ENCODE results near the gene GLS.

DNA sequence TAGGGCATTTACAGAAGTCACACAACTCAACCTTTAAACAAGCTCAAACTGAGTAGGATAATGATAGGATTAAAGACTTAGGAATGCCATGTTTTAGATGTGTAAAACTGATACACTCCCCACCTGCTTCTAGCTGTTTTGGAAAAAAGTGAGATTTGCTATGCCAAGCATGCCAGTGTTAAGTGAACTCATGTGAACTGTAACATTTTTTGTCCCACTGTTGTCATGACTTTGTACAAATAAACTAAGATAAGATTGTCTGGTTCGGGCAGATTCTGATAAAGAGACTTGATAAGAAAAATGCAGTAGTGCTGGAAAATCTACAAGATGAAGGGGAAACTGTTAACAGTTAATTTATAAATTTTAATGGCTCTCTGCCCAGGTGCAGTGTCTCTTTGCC, 66.5 kb downstream of the GLS start:
- TF ChIP-seq EZH2phosphoT487 (IDR thresholded peaks at IDR 0.05; ENCODE audit: borderline replicate concordance), result no peak
- TF ChIP-seq, protein P1, sequence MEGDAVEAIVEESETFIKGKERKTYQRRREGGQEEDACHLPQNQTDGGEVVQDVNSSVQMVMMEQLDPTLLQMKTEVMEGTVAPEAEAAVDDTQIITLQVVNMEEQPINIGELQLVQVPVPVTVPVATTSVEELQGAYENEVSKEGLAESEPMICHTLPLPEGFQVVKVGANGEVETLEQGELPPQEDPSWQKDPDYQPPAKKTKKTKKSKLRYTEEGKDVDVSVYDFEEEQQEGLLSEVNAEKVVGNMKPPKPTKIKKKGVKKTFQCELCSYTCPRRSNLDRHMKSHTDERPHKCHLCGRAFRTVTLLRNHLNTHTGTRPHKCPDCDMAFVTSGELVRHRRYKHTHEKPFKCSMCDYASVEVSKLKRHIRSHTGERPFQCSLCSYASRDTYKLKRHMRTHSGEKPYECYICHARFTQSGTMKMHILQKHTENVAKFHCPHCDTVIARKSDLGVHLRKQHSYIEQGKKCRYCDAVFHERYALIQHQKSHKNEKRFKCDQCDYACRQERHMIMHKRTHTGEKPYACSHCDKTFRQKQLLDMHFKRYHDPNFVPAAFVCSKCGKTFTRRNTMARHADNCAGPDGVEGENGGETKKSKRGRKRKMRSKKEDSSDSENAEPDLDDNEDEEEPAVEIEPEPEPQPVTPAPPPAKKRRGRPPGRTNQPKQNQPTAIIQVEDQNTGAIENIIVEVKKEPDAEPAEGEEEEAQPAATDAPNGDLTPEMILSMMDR (conservative IDR thresholded peaks at IDR 0.05; ENCODE audit: low read length), result no peak

All from Loucy (cell line).